ENCODE results near the gene DPY19L3. TPM values are rescaled to one million over a fixed set of nuclear protein-coding genes. Genes with fewer than 3 reads are reported as not detected.
"Not testable (repeated sequence)": the region's sequence is repeated elsewhere in the genome, so short reads cannot be mapped to it uniquely, and the experiment has no call there.

Gene DPY19L3
- total RNA-seq, 2 donors from 2014 or later: 86.5 to 112 TPM

DNA sequence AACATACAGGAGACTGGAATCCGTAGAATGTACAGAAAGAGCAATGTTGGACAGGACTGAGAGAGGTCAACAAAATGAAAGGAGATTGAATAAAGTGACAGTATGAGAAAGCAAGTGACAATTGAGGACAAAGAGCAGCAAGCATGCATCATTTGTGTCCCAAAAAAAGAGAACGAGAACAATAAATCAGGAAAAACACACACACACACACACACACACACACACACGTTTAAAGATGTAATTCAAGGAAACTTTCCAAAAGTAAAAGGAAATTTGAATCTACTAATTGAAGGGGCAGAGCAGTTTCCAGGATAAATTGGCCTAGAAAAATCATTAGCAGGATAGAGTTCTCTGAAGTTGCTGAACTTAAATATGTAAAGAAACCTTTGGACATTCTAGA lies 16.9 kb downstream of the DPY19L3 start:
- Histone ChIP-seq H3K4me3 (ENCODE audit: low read length) (no peak overlapping the region), H3K27ac (ENCODE audit: low read depth, low read length) (no peak overlapping the region), H3K27me3 (ENCODE audit: control insufficient read depth, insufficient read depth, low read length, poor library complexity, severe bottlenecking) (no peaks in the 10 kb centered on the region), H3K9ac (ENCODE audit: extremely low read depth, low read length, poor library complexity, severe bottlenecking) (no peak overlapping the region), H3K4me1 (ENCODE audit: control insufficient read depth, insufficient read depth, low read length) (no peaks in the 10 kb centered on the region), H3K9me3 (ENCODE audit: control insufficient read depth, low read length) (no peaks in the 10 kb centered on the region), H3K36me3 (ENCODE audit: control insufficient read depth, insufficient read depth, low read length) (peaks cover 43% of the 10 kb centered on the region)
- Mint-ChIP-seq H3K36me3 (ENCODE audit: low read depth) (peaks cover 58% of the 10 kb centered on the region), H3K4me3 (no peak overlapping the region), H3K27ac (peak overlapping the region; percentile 48), H3K4me1 (peaks cover 13% of the 10 kb centered on the region), H3K9me3 (no peaks in the 10 kb centered on the region), H3K27me3 (ENCODE audit: insufficient read depth) (no peaks in the 10 kb centered on the region)
- WGBS, 2 experiments (ENCODE audit: insufficient coverage in 1 of 2, insufficient read length in 1 of 2): 78 to 92% methylated on average over 1 to 2 of the region's 3 CpGs
- DNase-seq: no peak
- TF ChIP-seq CTCF (conservative IDR thresholded peaks at IDR 0.05): no peak

GRCh38 chr19:32423944-32424343 lies 18.4 kb downstream of the DPY19L3 start:
- not testable (repeated sequence) for H3K9ac ChIP-seq (ENCODE audit: extremely low read depth, low read length, poor library complexity, severe bottlenecking); H3K4me3 Mint-ChIP-seq; H3K27ac Mint-ChIP-seq; H3K9me3 Mint-ChIP-seq; H3K4me1 ChIP-seq (ENCODE audit: control insufficient read depth, insufficient read depth, low read length); DNase-seq; H3K4me3 ChIP-seq (ENCODE audit: low read length); H3K9me3 ChIP-seq (ENCODE audit: control insufficient read depth, low read length); H3K27me3 ChIP-seq (ENCODE audit: control insufficient read depth, insufficient read depth, low read length, poor library complexity, severe bottlenecking); H3K27ac ChIP-seq (ENCODE audit: low read depth, low read length); H3K27me3 Mint-ChIP-seq (ENCODE audit: insufficient read depth)
- WGBS, 2 experiments (ENCODE audit: insufficient coverage in 1 of 2, insufficient read length in 1 of 2): 85 to 94% methylated on average over 2 to 3 of the region's 3 CpGs
- H3K36me3 ChIP-seq (ENCODE audit: control insufficient read depth, insufficient read depth, low read length): peaks cover 40% of the 10 kb centered on the region
- peaks cover 15% of the 10 kb centered on the region for H3K4me1 Mint-ChIP-seq
- H3K36me3 Mint-ChIP-seq (ENCODE audit: low read depth): peaks cover 64% of the 10 kb centered on the region

DNA sequence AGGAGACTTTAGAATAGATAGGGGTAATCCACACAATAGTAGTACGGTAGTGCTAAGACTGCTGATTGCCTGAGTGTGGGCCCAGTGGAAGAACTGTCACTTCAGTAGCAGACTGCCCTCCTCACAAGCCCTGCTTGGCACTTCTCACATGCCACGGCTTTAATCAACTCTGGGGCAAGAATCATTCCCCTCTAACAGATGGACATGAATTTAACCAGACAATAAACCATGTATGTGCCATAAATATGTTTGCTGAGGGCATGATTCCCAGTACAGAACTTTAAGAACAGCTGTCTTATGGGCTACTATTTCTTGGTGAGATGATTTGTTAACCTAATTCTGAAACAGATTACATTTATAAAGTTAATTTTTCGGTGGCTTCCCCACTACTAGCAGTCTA lies 22.0 kb downstream of the DPY19L3 start:
- Mint-ChIP-seq H3K9me3 (no peaks in the 10 kb centered on the region), H3K27me3 (ENCODE audit: insufficient read depth) (no peaks in the 10 kb centered on the region), H3K4me1 (peaks cover 15% of the 10 kb centered on the region), H3K27ac (no peak overlapping the region), H3K36me3 (ENCODE audit: low read depth) (peaks cover 55% of the 10 kb centered on the region), H3K4me3 (no peak overlapping the region)
- H3K4me3 ChIP-seq (ENCODE audit: low read length): no peak overlapping the region
- H3K36me3 ChIP-seq (ENCODE audit: control insufficient read depth, insufficient read depth, low read length): peaks cover 30% of the 10 kb centered on the region
- H3K27ac ChIP-seq (ENCODE audit: low read depth, low read length): no peak overlapping the region
- H3K9me3 ChIP-seq (ENCODE audit: control insufficient read depth, low read length): no peaks in the 10 kb centered on the region
- no peak overlapping the region for H3K9ac ChIP-seq (ENCODE audit: extremely low read depth, low read length, poor library complexity, severe bottlenecking)
- 92% methylated on average over 2 of the region's 3 CpGs; no CpG with 5 or more reads in 1 of the 2 experiments for WGBS, 2 experiments (ENCODE audit: insufficient coverage in 1 of 2, insufficient read length in 1 of 2)
- no peak for TF ChIP-seq CTCF (conservative IDR thresholded peaks at IDR 0.05)
- no peaks in the 10 kb centered on the region for H3K27me3 ChIP-seq (ENCODE audit: control insufficient read depth, insufficient read depth, low read length, poor library complexity, severe bottlenecking)
- DNase-seq: no peak
- H3K4me1 ChIP-seq (ENCODE audit: control insufficient read depth, insufficient read depth, low read length): no peaks in the 10 kb centered on the region

DNA sequence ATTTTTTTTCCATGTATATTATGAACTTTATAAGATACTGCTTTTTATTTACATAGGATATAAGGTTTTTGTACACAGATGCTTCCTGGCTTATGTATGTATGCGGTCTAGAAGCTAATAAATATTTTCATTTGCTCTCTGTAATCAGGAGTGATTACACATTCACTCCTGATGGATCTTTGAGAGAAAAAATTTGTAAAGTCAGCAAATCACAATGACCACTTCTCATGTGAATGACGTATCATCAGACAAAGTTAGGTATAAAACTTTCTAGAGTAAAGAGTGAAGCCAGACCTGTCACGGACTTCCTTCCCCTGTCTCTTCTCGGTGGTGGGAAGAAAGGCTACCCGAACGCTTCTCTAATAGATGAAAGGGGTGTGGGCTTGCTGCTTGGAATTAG lies 31.1 kb downstream of the DPY19L3 start:
- Mint-ChIP-seq H3K27me3 (ENCODE audit: insufficient read depth) (no peaks in the 10 kb centered on the region), H3K27ac (no peak overlapping the region), H3K4me3 (no peak overlapping the region), H3K4me1 (no peaks in the 10 kb centered on the region), H3K36me3 (ENCODE audit: low read depth) (peaks cover 65% of the 10 kb centered on the region), H3K9me3 (no peaks in the 10 kb centered on the region)
- WGBS, 2 experiments (ENCODE audit: insufficient coverage in 1 of 2, insufficient read length in 1 of 2): 94 to 95% methylated on average over 5 to 6 of the region's 6 CpGs
- Histone ChIP-seq H3K9ac (ENCODE audit: extremely low read depth, low read length, poor library complexity, severe bottlenecking) (no peak overlapping the region), H3K36me3 (ENCODE audit: control insufficient read depth, insufficient read depth, low read length) (peaks cover 80% of the 10 kb centered on the region), H3K4me3 (ENCODE audit: low read length) (no peak overlapping the region), H3K9me3 (ENCODE audit: control insufficient read depth, low read length) (no peaks in the 10 kb centered on the region), H3K4me1 (ENCODE audit: control insufficient read depth, insufficient read depth, low read length) (no peaks in the 10 kb centered on the region), H3K27me3 (ENCODE audit: control insufficient read depth, insufficient read depth, low read length, poor library complexity, severe bottlenecking) (no peaks in the 10 kb centered on the region), H3K27ac (ENCODE audit: low read depth, low read length) (no peak overlapping the region)
- no peak for DNase-seq
- no peak for TF ChIP-seq CTCF (conservative IDR thresholded peaks at IDR 0.05)
